HCT116 (cell line): ENCODE measurements around the gene NOC2L. TPM values are rescaled to one million over a fixed set of nuclear protein-coding genes. Genes with fewer than 3 reads are reported as not detected.

ENCODE experiments used
- ATAC-seq: fragments of 200-7000 bp; cut with Tn5 transposase; 2 replicates; pipeline ENCODE4 v1.9.1; 2020; ENCODE audit warnings: mild to moderate bottlenecking, moderate library complexity
- BruUV-seq: library from RNA; stranded (reverse); fragments of 400-500 nt; replicated peaks from 2 replicates; lab custom pipeline; 2021; lab: Mats Ljungman, UMichigan
- CTCF ChIA-PET: fragments of 300-600 bp; sonication (Branson Sonifier 250); formaldehyde crosslinking; loops from one replicate; lab custom pipeline; 2021; ENCODE audit warnings: antibody characterized with exemption; lab: Charles Lee
- POLR2A ChIA-PET: fragments of 300-600, 350-600 bp; sonication (Branson Sonifier 250); formaldehyde crosslinking; loops from one replicate; lab custom pipeline; 2021; ENCODE audit warnings: antibody characterized with exemption; lab: Charles Lee
- RAD21 ChIA-PET, 2 experiments: fragments of 300-600 bp; sonication (Branson Sonifier 250); formaldehyde crosslinking; loops; one replicate each; lab custom pipeline; 2023; ENCODE audit warnings: low total read pairs in 2 of 2; ENCODE audit not compliant: uncharacterized antibody in 2 of 2, unreplicated experiment in 2 of 2, low non-redundant PET in 1 of 2; lab: Charles Lee
- DNase-seq: peaks from one replicate; pipeline ENCODE4 v3.0.0-alpha.2; 2010; ENCODE audit warnings: low read depth, low spot score
- H2AFZ ChIP-seq: fragments of 200-600 bp; shearing (Covaris generic), sonication (generic); 2 replicates; pipeline ENCODE4 v1.6.1; 2017; ENCODE audit warnings: low read depth, mixed run types, mixed read lengths, antibody characterized with exemption, low read length; ENCODE audit not compliant: poor library complexity, severe bottlenecking
- H3K27ac ChIP-seq: 2 replicates; pipeline ENCODE4 v1.5.1; 2012; ENCODE audit warnings: low read depth, low read length
- H3K27me3 ChIP-seq: fragments of 200-600 bp; sonication (generic); 2 replicates; pipeline ENCODE4 v1.6.1; 2016; ENCODE audit warnings: mixed run types, low read length, mixed read lengths; ENCODE audit not compliant: insufficient read depth
- H3K36me3 ChIP-seq, 2 experiments: fragments of 200-500 bp in 1 of 2; fragments of 200-600 bp in 1 of 2; sonication (Bioruptor generic) in 1 of 2; sonication (generic) in 1 of 2; 2 replicates each; pipeline versions ENCODE4 v1.5.1 to v1.6.1; 2014 to 2016; ENCODE audit warnings: low read length in 2 of 2, inconsistent platforms in 1 of 2, mixed read lengths in 1 of 2, mixed run types in 1 of 2; ENCODE audit not compliant: insufficient read depth in 2 of 2, control insufficient read depth in 1 of 2
- H3K4me1 ChIP-seq, 2 experiments: fragments of 200-600 bp in 1 of 2; sonication (generic) in 1 of 2; 2 replicates each; pipeline versions ENCODE4 v1.5.1 to v1.6.1; 2012 to 2017; ENCODE audit warnings: low read length in 2 of 2, inconsistent platforms in 1 of 2, mild to moderate bottlenecking in 1 of 2, mixed read lengths in 1 of 2, mixed run types in 1 of 2, moderate library complexity in 1 of 2; ENCODE audit not compliant: insufficient read depth in 2 of 2, control insufficient read depth in 1 of 2
- H3K4me2 ChIP-seq: fragments of 200-600 bp; sonication (generic); 2 replicates; pipeline ENCODE4 v1.6.1; 2017; ENCODE audit warnings: mixed run types, low read length, mixed read lengths
- H3K4me3 ChIP-seq, 2 experiments: fragments of 200-600 bp in 1 of 2; sonication (generic) in 1 of 2; replicated peaks in 1 of 2; 2 replicates each; pipeline ENCODE4 v1.5.1; 2011 to 2016; ENCODE audit warnings: low read length in 2 of 2, control low read depth in 1 of 2, low read depth in 1 of 2, mild to moderate bottlenecking in 1 of 2, mixed read lengths in 1 of 2, mixed run types in 1 of 2
- H3K79me2 ChIP-seq: fragments of 200-600 bp; sonication (generic); 2 replicates; pipeline ENCODE4 v1.6.1; 2017; ENCODE audit warnings: mild to moderate bottlenecking, mixed run types, low read length, moderate library complexity, mixed read lengths; ENCODE audit not compliant: insufficient read depth
- H3K9ac ChIP-seq: fragments of 200-600 bp; sonication (generic); 2 replicates; pipeline ENCODE4 v1.6.1; 2016; ENCODE audit warnings: low read length, mixed read lengths
- H3K9me2 ChIP-seq: fragments of 200-600 bp; sonication (generic), shearing (Covaris generic); 2 replicates; pipeline ENCODE4 v1.6.1; 2017; ENCODE audit warnings: mixed run types, mild to moderate bottlenecking, moderate library complexity; ENCODE audit not compliant: insufficient read depth
- H3K9me3 ChIP-seq, 2 experiments: fragments of 200-500 bp in 1 of 2; fragments of 200-600 bp in 1 of 2; sonication (Bioruptor generic) in 1 of 2; sonication (generic) in 1 of 2; 2 replicates each; pipeline ENCODE4 v1.6.1; 2014 to 2017; ENCODE audit warnings: low read length in 2 of 2, mixed read lengths in 2 of 2, inconsistent platforms in 1 of 2, low read depth in 1 of 2, mild to moderate bottlenecking in 1 of 2, mixed run types in 1 of 2, moderate library complexity in 1 of 2; ENCODE audit not compliant: control insufficient read depth in 1 of 2, insufficient read depth in 1 of 2
- H4K20me1 ChIP-seq: fragments of 200-600 bp; sonication (generic), shearing (Covaris generic); 2 replicates; pipeline ENCODE4 v1.6.1; 2017; ENCODE audit warnings: mixed run types, mild to moderate bottlenecking, moderate library complexity; ENCODE audit not compliant: insufficient read depth
- CBX3 ChIP-seq: IDR thresholded peaks from 2 replicates; pipeline ENCODE4 v1.6.1; 2012; ENCODE audit warnings: low read depth
- EGR1 ChIP-seq: IDR thresholded peaks from 2 replicates; pipeline ENCODE4 v1.6.1; 2012; ENCODE audit warnings: low read depth
- EZH2phosphoT487 ChIP-seq: fragments of 200-600 bp; IDR thresholded peaks from 2 replicates; pipeline ENCODE4 v1.6.1; 2018; ENCODE audit warnings: antibody characterized with exemption, borderline replicate concordance
- FOSL1 ChIP-seq: IDR thresholded peaks from 2 replicates; pipeline ENCODE4 v1.6.1; 2012; ENCODE audit warnings: low read depth
- POLR2A ChIP-seq: IDR thresholded peaks from 2 replicates; pipeline ENCODE4 v1.7.0; 2011; ENCODE audit warnings: borderline replicate concordance; ENCODE audit not compliant: insufficient read depth, insufficient read length; ENCODE audit errors: extremely low read depth
- SIN3A ChIP-seq: IDR thresholded peaks from 2 replicates; pipeline ENCODE4 v1.6.1; 2012; ENCODE audit warnings: low read depth
- SRF ChIP-seq: IDR thresholded peaks from 2 replicates; pipeline ENCODE4 v1.6.1; 2012; ENCODE audit warnings: low read depth
- intact Hi-C: fragments of 100-400 bp; cut with micrococcal nuclease; formaldehyde crosslinking; loops from 2 replicates; pipeline ENCODE4 v1.10.0; 2022
- total RNA-seq: library from RNA; stranded (reverse); gene quantifications from one replicate; pipeline ENCODE4 v1.2.1, GENCODE V29; 2021; ENCODE audit not compliant: unreplicated experiment
- TF ChIP-seq, protein P1 (sequence below): IDR thresholded peaks from 2 replicates; pipeline ENCODE4 v1.6.1; 2011; ENCODE audit warnings: mild to moderate bottlenecking, low read length, moderate library complexity; ENCODE audit not compliant: insufficient replicate concordance; ENCODE audit errors: extremely low read depth

The NOC2L gene
- total RNA-seq, 1 experiment from 2014 or later, result 260 TPM

DNA sequence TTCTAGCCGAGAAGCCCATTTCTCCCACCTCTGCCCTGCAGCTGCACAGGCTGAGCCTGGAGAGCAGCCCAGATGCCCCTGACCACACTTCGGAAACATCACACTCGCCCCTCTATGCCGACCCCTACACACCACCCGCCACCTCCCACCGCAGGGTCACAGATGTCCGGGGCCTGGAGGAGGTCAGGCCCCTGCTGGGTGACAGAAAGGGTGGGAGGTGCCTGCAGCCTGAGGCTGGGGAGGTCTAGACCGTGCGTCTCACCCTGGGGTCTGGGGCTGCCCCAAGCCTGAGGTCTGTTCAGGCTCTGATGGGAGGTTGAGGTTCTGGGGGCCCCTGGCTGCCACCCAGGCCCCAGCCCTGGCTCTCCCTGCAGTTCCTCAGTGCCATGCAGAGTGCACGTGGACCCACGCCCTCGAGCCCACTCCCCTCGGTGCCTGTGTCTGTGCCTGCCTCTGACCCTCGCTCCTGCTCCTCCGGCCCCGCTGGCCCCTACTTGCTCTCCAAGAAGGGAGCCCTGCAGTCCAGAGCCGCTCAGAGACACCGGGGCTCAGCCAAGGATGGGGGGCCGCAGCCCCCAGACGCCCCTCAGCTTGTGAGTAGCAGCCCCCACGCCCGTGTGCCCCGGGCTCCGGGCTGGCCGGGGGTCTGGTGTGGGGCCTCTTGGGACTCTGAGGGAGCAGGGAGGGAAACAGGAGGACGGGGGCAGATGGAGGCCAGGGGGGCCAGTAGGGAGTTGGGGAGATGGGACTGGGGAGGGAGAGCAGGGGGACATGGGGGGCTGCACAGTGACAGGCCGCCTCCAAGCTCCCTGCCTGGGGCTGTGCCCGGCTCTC lies 14.6 kb upstream of the NOC2L start:
- Histone ChIP-seq H4K20me1 (no peaks in the 10 kb centered on the region), H3K36me3 (no peaks in the 10 kb centered on the region), H3K9me3 (no peaks in the 10 kb centered on the region; a peak in 1 of 4 replicates), H3K9ac (no peak overlapping the region), H3K27ac (no peak overlapping the region), H3K4me3 (no peak overlapping the region), H3K79me2 (no peaks in the 10 kb centered on the region), H3K4me1 (peaks cover 9 to 22% of the 10 kb centered on the region in 2 experiments), H3K4me2 (no peak overlapping the region), H3K27me3 (no peaks in the 10 kb centered on the region), H3K9me2 (no peaks in the 10 kb centered on the region), H2AFZ (no peak overlapping the region)
- ATAC-seq, result no peak
- TF ChIP-seq, protein P1, sequence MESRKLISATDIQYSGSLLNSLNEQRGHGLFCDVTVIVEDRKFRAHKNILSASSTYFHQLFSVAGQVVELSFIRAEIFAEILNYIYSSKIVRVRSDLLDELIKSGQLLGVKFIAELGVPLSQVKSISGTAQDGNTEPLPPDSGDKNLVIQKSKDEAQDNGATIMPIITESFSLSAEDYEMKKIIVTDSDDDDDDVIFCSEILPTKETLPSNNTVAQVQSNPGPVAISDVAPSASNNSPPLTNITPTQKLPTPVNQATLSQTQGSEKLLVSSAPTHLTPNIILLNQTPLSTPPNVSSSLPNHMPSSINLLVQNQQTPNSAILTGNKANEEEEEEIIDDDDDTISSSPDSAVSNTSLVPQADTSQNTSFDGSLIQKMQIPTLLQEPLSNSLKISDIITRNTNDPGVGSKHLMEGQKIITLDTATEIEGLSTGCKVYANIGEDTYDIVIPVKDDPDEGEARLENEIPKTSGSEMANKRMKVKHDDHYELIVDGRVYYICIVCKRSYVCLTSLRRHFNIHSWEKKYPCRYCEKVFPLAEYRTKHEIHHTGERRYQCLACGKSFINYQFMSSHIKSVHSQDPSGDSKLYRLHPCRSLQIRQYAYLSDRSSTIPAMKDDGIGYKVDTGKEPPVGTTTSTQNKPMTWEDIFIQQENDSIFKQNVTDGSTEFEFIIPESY, result no peak
- TF ChIP-seq EZH2phosphoT487, result no peak
- no peak for TF ChIP-seq SRF
- TF ChIP-seq FOSL1, result no peak
- ChIA-PET RAD21 (no interaction called here), POLR2A (no interaction called here), CTCF (no interaction called here)
- BruUV-seq, result no TSS peak
- intact Hi-C loops, result no loop called here
- DNase-seq, result no peak

DNA sequence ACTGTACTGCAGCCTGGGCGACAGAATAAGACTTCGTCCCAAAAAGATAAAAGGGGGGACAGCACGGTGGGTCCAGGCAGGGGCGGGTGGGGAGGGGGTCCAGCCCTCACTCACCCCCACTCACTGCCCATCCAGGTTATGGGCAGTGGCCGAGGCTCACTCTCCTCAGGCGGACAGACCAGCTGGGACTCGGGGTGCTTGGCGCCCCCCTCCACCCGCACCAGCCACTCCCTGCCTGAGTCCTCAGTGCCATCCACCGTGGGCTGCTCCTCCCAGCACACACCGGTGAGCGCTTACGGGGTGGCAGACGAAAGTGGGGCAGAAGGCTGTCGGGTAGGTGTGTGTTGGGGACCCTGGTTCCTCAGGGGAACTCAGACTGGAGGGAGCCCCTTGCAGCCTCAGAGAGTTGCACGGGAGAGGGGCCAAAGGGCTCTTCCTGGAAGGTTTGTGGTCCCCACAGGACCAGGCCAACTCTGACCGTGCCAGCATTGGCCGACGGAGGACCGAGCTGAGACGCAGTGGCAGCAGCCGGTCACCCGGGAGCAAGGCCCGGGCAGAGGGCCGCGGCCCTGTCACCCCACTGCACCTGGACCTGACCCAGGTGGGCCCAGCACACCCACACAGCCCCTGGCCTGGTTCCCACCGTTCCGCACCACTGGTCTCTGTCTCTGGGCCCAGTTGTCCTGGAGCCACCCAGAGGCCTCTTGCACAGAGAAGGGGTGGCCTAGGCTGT lies 13.8 kb upstream of the NOC2L start:
- intact Hi-C loops, result no loop called here
- Histone ChIP-seq H3K27ac (no peak overlapping the region), H3K27me3 (no peaks in the 10 kb centered on the region), H2AFZ (no peak overlapping the region), H3K9me2 (no peaks in the 10 kb centered on the region), H3K4me1 (peaks cover 11 to 22% of the 10 kb centered on the region in 2 experiments), H3K36me3 (no peaks in the 10 kb centered on the region), H3K4me3 (no peak overlapping the region), H4K20me1 (no peaks in the 10 kb centered on the region), H3K4me2 (no peak overlapping the region), H3K9ac (no peak overlapping the region), H3K79me2 (no peaks in the 10 kb centered on the region), H3K9me3 (no peaks in the 10 kb centered on the region; a peak in 1 of 4 replicates)
- no peak for TF ChIP-seq SRF
- TF ChIP-seq SIN3A, result no peak
- TF ChIP-seq EGR1, result no peak
- no peak for TF ChIP-seq CBX3
- no peak for TF ChIP-seq POLR2A
- ChIA-PET POLR2A (no interaction called here), CTCF (no interaction called here), RAD21 (no interaction called here)
- ATAC-seq (no peak), DNase-seq (no peak)
- BruUV-seq, result no TSS peak
